Mucosa of descending colon (tissue), 3 donors: ENCODE data around the gene PARP3. TPM values are rescaled to one million over a fixed set of nuclear protein-coding genes. Genes with fewer than 3 reads are reported as not detected.

Source experiments
- ATAC-seq: fragments of 200-7000 bp; cut with Tn5 transposase; one replicate; pipeline ENCODE4 v1.9.1; 2020; ENCODE audit warnings: mild to moderate bottlenecking, moderate library complexity
- DNase-seq, 3 donors: peaks; one replicate each; pipeline ENCODE4 v3.0.0-alpha.2; 2020
- H3K36me3 ChIP-seq: fragments of 200-600 bp; one replicate; pipeline ENCODE4 v1.8.0; 2021; ENCODE audit warnings: low read depth, mild to moderate bottlenecking
- H3K4me1 ChIP-seq: fragments of 200-600 bp; one replicate; pipeline ENCODE4 v1.8.0; 2021; ENCODE audit warnings: low read depth, mild to moderate bottlenecking
- H3K4me3 ChIP-seq: fragments of 200-600 bp; one replicate; pipeline ENCODE4 v1.8.0; 2021; ENCODE audit warnings: mild to moderate bottlenecking
- H3K9me3 ChIP-seq: fragments of 200-600 bp; one replicate; pipeline ENCODE4 v1.8.0; 2021; ENCODE audit warnings: mild to moderate bottlenecking
- CTCF ChIP-seq: fragments of 200-600 bp; IDR thresholded peaks from one replicate; pipeline ENCODE4 v1.8.0; 2022; ENCODE audit warnings: antibody characterized with exemption, mild to moderate bottlenecking
- intact Hi-C, 2 donors: fragments of 100-400 bp; cut with DNase I in 1 of 2; cut with micrococcal nuclease in 1 of 2; formaldehyde crosslinking; loops; one replicate each; pipeline versions ENCODE4 v1.11.0 to v1.11.1; 2022; cut with DNase I, micrococcal nuclease
- total RNA-seq, 3 donors: library from RNA; stranded (reverse); fragmentation: NEBNext Ultra II Directional in 2 of 3; extraction: Animal tissue kit (Norgen Biotek cat#: 25700) in 2 of 3; gene quantifications; one replicate each; pipeline versions ENCODE4 v1.2.1 to v1.2.4, GENCODE V29; 2021 to 2023
- donor health status: DM: no; HTN: no; CAD: no; lungs with moderate emphysema.
- donor health status: DM: no; HTN: no; CAD: no.
- donor health status: DM: no; HTN: yes; CAD: no.

The PARP3 gene
- total RNA-seq, 3 donors from 2014 or later, result 27.0 to 34.0 (median 29.2) TPM

- peak overlapping the region; percentile 16 for H3K4me3 ChIP-seq
- H3K4me1 ChIP-seq, result peaks cover 39% of the 10 kb centered on the region
- no peaks in the 10 kb centered on the region for H3K36me3 ChIP-seq
- no peaks in the 10 kb centered on the region for H3K9me3 ChIP-seq
- ATAC-seq (no peak), DNase-seq (peak in 1 of 3 donors; percentile 52)
- intact Hi-C loops, result no loop called here
- TF ChIP-seq CTCF, result no peak
Observed at GRCh38 chr3:51983578-51984268, 41.6 kb downstream of the PARP3 start.

- no peak for TF ChIP-seq CTCF
- Histone ChIP-seq H3K4me1 (peaks cover 39% of the 10 kb centered on the region), H3K9me3 (no peaks in the 10 kb centered on the region), H3K36me3 (no peaks in the 10 kb centered on the region), H3K4me3 (no peak overlapping the region)
- DNase-seq (no peak), ATAC-seq (no peak)
- intact Hi-C loops, result no loop called here
Observed at GRCh38 chr3:51984269-51984647, 42.1 kb downstream of the PARP3 start.

- DNase-seq, result no peak
- Histone ChIP-seq H3K9me3 (no peaks in the 10 kb centered on the region), H3K4me1 (peaks cover 39% of the 10 kb centered on the region), H3K4me3 (no peak overlapping the region), H3K36me3 (no peaks in the 10 kb centered on the region)
- TF ChIP-seq CTCF, result no peak
- no peak for ATAC-seq
- intact Hi-C loops, result no loop called here
Observed at GRCh38 chr3:51985063-51985462, 42.9 kb downstream of the PARP3 start.

- intact Hi-C loops, result no loop called here
- Histone ChIP-seq H3K4me1 (peaks cover 35% of the 10 kb centered on the region), H3K36me3 (no peaks in the 10 kb centered on the region), H3K4me3 (no peak overlapping the region), H3K9me3 (no peaks in the 10 kb centered on the region)
- no peak for TF ChIP-seq CTCF
- DNase-seq (peak in 2 of 3 donors; percentile 66 to 71), ATAC-seq (peak; percentile 42)
Observed at GRCh38 chr3:51986010-51986947, 44.1 kb downstream of the PARP3 start.

GRCh38 chr3:51987568-51987967, 45.4 kb downstream of the PARP3 start:
- Histone ChIP-seq H3K4me3 (no peak overlapping the region), H3K36me3 (no peaks in the 10 kb centered on the region), H3K4me1 (peaks cover 22% of the 10 kb centered on the region), H3K9me3 (no peaks in the 10 kb centered on the region)
- DNase-seq (no peak), ATAC-seq (no peak)
- intact Hi-C loops, result no loop called here
- no peak for TF ChIP-seq CTCF
